OCI-LY1 (cell line): Measurements from ENCODE around the gene UMAD1.

Experiments used
- H2AFZ ChIP-seq: fragments of 200-600 bp; sonication (generic), shearing (Covaris generic); 2 replicates; pipeline ENCODE4 v1.6.0; 2014; ENCODE audit warnings: antibody characterized with exemption, mild to moderate bottlenecking, low read length
- H3F3A ChIP-seq: fragments of 200-600 bp; sonication (generic), shearing (Covaris generic); 2 replicates; pipeline ENCODE4 v1.6.0; 2014; ENCODE audit warnings: mild to moderate bottlenecking, antibody characterized with exemption, low read length, moderate library complexity; ENCODE audit not compliant: insufficient read depth
- H3K27ac ChIP-seq: fragments of 200-600 bp; sonication (generic); 2 replicates; pipeline ENCODE4 v1.5.1; 2014; ENCODE audit warnings: low read length, mixed run types, mild to moderate bottlenecking, low read depth; ENCODE audit not compliant: poor library complexity, severe bottlenecking
- H3K27me3 ChIP-seq: fragments of 200-600 bp; sonication (generic); 2 replicates; pipeline ENCODE4 v1.6.0; 2014; ENCODE audit warnings: antibody characterized with exemption, mild to moderate bottlenecking, low read length, moderate library complexity; ENCODE audit not compliant: insufficient read depth
- H3K36me3 ChIP-seq: fragments of 200-600 bp; sonication (generic); 2 replicates; pipeline ENCODE4 v1.6.1; 2014; ENCODE audit warnings: mild to moderate bottlenecking, antibody characterized with exemption, low read length, moderate library complexity, mixed read lengths; ENCODE audit not compliant: insufficient read depth
- H3K4me1 ChIP-seq: fragments of 200-600 bp; sonication (generic); 2 replicates; pipeline ENCODE4 v1.5.1; 2014; ENCODE audit warnings: mild to moderate bottlenecking, low read length, moderate library complexity; ENCODE audit not compliant: insufficient read depth, severe bottlenecking
- H3K4me2 ChIP-seq: fragments of 200-600 bp; sonication (generic), shearing (Covaris generic); 2 replicates; pipeline ENCODE4 v1.6.1; 2014; ENCODE audit warnings: low read length
- H3K4me3 ChIP-seq: fragments of 200-600 bp; sonication (generic); 2 replicates; pipeline ENCODE4 v1.5.1; 2014; ENCODE audit warnings: low read length, low read depth, mild to moderate bottlenecking, mixed read lengths; ENCODE audit not compliant: poor library complexity, severe bottlenecking
- H3K79me2 ChIP-seq: fragments of 200-600 bp; shearing (Covaris generic); 2 replicates; pipeline ENCODE4 v1.6.1; 2016; ENCODE audit warnings: mixed run types, low read length, mixed read lengths; ENCODE audit not compliant: insufficient read depth
- H3K9ac ChIP-seq: fragments of 200-600 bp; sonication (generic), shearing (Covaris generic); 2 replicates; pipeline ENCODE4 v1.6.1; 2014; ENCODE audit warnings: mild to moderate bottlenecking, low read length, mixed read lengths
- H3K9me2 ChIP-seq: fragments of 200-600 bp; sonication (generic), shearing (Covaris generic); 2 replicates; pipeline ENCODE4 v1.6.1; 2014; ENCODE audit warnings: low read depth, mild to moderate bottlenecking, low read length, mixed read lengths
- H3K9me3 ChIP-seq: fragments of 200-600 bp; shearing (Covaris generic); 2 replicates; pipeline ENCODE4 v1.6.1; 2014; ENCODE audit warnings: low read length, mixed read lengths
- H4K20me1 ChIP-seq: fragments of 200-600 bp; sonication (generic), shearing (Covaris generic); 2 replicates; pipeline ENCODE4 v1.6.0; 2016; ENCODE audit warnings: mild to moderate bottlenecking, low read length; ENCODE audit not compliant: insufficient read depth
- EZH2 ChIP-seq: fragments of 200-600 bp; sonication (generic), shearing (Covaris generic); IDR thresholded peaks from 2 replicates; pipeline ENCODE4 v1.8.0; 2017; ENCODE audit warnings: borderline replicate concordance, mixed run types, mild to moderate bottlenecking, antibody characterized with exemption, low read length, moderate library complexity, mixed read lengths
- TF ChIP-seq, protein P1 (sequence below): fragments of 200-600 bp; sonication (generic), shearing (Covaris generic); IDR thresholded peaks from 2 replicates; pipeline ENCODE4 v1.5.1; 2017; ENCODE audit warnings: mild to moderate bottlenecking, antibody characterized with exemption, low read length, moderate library complexity, mixed read lengths

UMAD1 gene

DNA sequence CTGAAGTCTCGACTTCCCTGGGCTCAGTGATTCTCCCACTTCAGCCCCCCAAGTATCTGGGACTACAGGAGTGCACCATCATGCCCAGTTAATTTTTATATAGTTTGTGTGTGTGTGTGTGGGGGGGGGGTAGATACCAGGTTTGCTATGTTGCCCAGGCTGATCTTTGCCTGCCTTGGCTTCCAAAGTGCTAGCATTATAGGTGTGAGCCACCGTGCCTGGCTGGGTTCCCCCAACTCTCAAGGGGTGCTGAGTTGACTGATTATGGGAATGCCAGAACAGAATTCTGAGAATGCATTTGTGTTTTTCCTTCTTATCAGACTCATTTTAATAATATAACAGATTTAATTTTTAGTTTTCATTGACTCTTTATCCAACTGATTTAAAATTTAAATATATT is 58.4 kb downstream of the UMAD1 start:
- H2AFZ ChIP-seq = no peak overlapping the region
- H3K4me1 ChIP-seq = peaks cover 29% of the 10 kb centered on the region
- H3K36me3 ChIP-seq = no peaks in the 10 kb centered on the region; the same call in 1 of the 2 replicates
- H3K9ac ChIP-seq = no peak overlapping the region
- TF ChIP-seq, protein P1, sequence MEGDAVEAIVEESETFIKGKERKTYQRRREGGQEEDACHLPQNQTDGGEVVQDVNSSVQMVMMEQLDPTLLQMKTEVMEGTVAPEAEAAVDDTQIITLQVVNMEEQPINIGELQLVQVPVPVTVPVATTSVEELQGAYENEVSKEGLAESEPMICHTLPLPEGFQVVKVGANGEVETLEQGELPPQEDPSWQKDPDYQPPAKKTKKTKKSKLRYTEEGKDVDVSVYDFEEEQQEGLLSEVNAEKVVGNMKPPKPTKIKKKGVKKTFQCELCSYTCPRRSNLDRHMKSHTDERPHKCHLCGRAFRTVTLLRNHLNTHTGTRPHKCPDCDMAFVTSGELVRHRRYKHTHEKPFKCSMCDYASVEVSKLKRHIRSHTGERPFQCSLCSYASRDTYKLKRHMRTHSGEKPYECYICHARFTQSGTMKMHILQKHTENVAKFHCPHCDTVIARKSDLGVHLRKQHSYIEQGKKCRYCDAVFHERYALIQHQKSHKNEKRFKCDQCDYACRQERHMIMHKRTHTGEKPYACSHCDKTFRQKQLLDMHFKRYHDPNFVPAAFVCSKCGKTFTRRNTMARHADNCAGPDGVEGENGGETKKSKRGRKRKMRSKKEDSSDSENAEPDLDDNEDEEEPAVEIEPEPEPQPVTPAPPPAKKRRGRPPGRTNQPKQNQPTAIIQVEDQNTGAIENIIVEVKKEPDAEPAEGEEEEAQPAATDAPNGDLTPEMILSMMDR = no peak
- TF ChIP-seq EZH2 = no peak
- H4K20me1 ChIP-seq = no peaks in the 10 kb centered on the region
- H3F3A ChIP-seq = no peaks in the 10 kb centered on the region
- no peaks in the 10 kb centered on the region for H3K27me3 ChIP-seq
- H3K79me2 ChIP-seq = no peaks in the 10 kb centered on the region
- H3K9me3 ChIP-seq = no peaks in the 10 kb centered on the region
- H3K4me3 ChIP-seq = no peak overlapping the region
- no peaks in the 10 kb centered on the region for H3K9me2 ChIP-seq
- H3K4me2 ChIP-seq = no peak overlapping the region
- no peak overlapping the region for H3K27ac ChIP-seq

DNA sequence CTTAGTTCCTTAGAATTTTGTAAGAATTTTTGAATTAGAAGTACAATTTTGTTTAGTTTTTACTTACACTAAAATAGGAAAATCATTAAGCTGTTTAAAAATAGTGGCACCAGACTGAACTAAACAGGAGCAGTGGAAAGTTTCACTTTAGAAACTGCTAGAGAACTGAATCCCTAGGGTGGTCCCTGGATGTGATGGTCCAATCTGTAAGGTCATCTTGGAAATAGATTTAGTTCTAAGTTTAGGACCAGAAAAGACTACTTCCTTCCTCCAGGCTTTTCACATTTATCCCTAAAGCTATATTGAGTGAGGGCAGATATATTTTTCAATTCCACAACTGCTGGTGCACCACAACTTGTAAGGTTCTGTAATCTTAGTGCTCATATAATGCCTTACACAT is 58.8 kb downstream of the UMAD1 start:
- no peak overlapping the region for H3K4me2 ChIP-seq
- no peak overlapping the region for H3K9ac ChIP-seq
- H3K9me2 ChIP-seq = no peaks in the 10 kb centered on the region
- no peak overlapping the region for H2AFZ ChIP-seq
- H3K9me3 ChIP-seq = no peaks in the 10 kb centered on the region
- H3K4me1 ChIP-seq = peaks cover 29% of the 10 kb centered on the region
- no peak for TF ChIP-seq EZH2
- TF ChIP-seq, protein P1 = no peak
- no peaks in the 10 kb centered on the region; the same call in 1 of the 2 replicates for H3K36me3 ChIP-seq
- H3K79me2 ChIP-seq = no peaks in the 10 kb centered on the region
- H3K27me3 ChIP-seq = no peaks in the 10 kb centered on the region
- no peaks in the 10 kb centered on the region for H4K20me1 ChIP-seq
- no peak overlapping the region for H3K4me3 ChIP-seq
- no peak overlapping the region for H3K27ac ChIP-seq
- no peaks in the 10 kb centered on the region for H3F3A ChIP-seq

DNA sequence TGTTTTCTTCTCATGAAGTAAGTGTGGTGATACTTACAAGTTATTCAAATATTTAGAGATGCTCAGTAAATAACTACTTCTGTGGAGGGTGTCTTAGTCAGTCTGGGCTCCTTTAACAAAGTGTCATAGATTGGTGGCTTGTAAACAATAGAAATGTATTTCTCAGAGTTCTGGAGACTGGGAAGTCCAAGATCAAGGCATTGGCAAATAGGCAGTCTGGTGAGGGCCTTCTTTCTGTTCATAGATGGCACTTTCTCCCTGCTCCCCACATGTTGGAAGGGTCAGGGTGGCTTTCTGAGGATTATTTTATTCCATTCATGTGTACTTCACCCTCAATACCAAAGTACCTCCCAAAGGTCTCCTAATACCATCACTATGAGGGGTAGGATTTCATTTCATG is 59.4 kb downstream of the UMAD1 start:
- H3K79me2 ChIP-seq = no peaks in the 10 kb centered on the region
- no peak overlapping the region for H3K9ac ChIP-seq
- no peak overlapping the region for H2AFZ ChIP-seq
- no peaks in the 10 kb centered on the region; the same call in 1 of the 2 replicates for H3K36me3 ChIP-seq
- H3K4me3 ChIP-seq = no peak overlapping the region
- no peak overlapping the region for H3K27ac ChIP-seq
- no peaks in the 10 kb centered on the region for H3K27me3 ChIP-seq
- no peaks in the 10 kb centered on the region for H3K9me2 ChIP-seq
- no peaks in the 10 kb centered on the region for H3F3A ChIP-seq
- H3K4me2 ChIP-seq = no peak overlapping the region
- TF ChIP-seq, protein P1 = no peak
- no peak for TF ChIP-seq EZH2
- H3K4me1 ChIP-seq = peaks cover 29% of the 10 kb centered on the region
- H3K9me3 ChIP-seq = no peaks in the 10 kb centered on the region
- no peaks in the 10 kb centered on the region for H4K20me1 ChIP-seq
